Effector memory CD8-positive, alpha-beta T cell (primary cell): ENCODE data around the gene CDH12.
"Not testable (repeated sequence)": the region's sequence is repeated elsewhere in the genome, so short reads cannot be mapped to it uniquely, and the experiment has no call there.

Experiments
- ATAC-seq: fragments of 150-1000 bp; cut with Tn5 transposase; replicated peaks from 2 replicates; pipeline ENCODE4 v1.10.0; 2021; ENCODE audit warnings: mild to moderate bottlenecking, moderate library complexity
- DNase-seq, 3 experiments: peaks; one replicate each; pipeline ENCODE4 v3.0.0; 2021
- H3K27ac Mint-ChIP-seq, 2 donors: one replicate each; pipeline ENCODE4 v1.8.0; 2022; ENCODE audit warnings: mild to moderate bottlenecking in 2 of 2, mixed read lengths in 2 of 2, moderate library complexity in 2 of 2
- H3K27me3 Mint-ChIP-seq, 2 donors: one replicate each; pipeline ENCODE4 v1.8.0; 2022; ENCODE audit warnings: mixed read lengths in 2 of 2
- H3K36me3 Mint-ChIP-seq: one replicate; pipeline ENCODE4 v1.8.0; 2022; ENCODE audit warnings: mild to moderate bottlenecking, moderate library complexity, mixed read lengths; ENCODE audit not compliant: insufficient read depth
- H3K4me1 Mint-ChIP-seq, 2 donors: one replicate each; pipeline ENCODE4 v1.8.0; 2022; ENCODE audit warnings: low read depth in 2 of 2, mixed read lengths in 2 of 2
- H3K4me3 Mint-ChIP-seq, 2 donors: one replicate each; pipeline ENCODE4 v1.8.0; 2022; ENCODE audit warnings: mild to moderate bottlenecking in 2 of 2, mixed read lengths in 2 of 2, moderate library complexity in 2 of 2
- H3K9me3 Mint-ChIP-seq, 2 donors: one replicate each; pipeline ENCODE4 v1.8.0; 2022; ENCODE audit warnings: mixed read lengths in 2 of 2

The CDH12 gene

DNA sequence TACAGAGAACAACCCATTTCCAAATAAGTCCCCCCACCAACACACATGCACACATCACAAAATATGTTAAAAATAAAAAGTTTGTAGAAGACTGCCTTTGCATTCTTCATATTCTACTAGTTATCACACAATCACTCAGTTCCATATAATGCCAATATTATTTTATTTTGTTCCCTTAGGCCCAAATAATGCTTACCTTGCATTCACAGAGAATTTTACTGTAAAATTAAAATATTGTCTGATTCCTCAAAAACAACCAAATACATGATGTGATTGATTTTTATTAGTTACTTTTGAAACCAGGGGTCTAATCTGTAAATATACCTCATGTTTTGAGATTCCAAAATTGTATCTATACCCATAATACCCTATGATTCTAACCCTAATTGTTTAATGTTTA is 536.9 kb downstream of the CDH12 start:
- H3K27me3 Mint-ChIP-seq: no peaks in the 10 kb centered on the region
- no peak overlapping the region for H3K27ac Mint-ChIP-seq
- H3K9me3 Mint-ChIP-seq: peaks cover 0 to 10% of the 10 kb centered on the region in 2 donors
- H3K4me3 Mint-ChIP-seq: no peak overlapping the region
- no peaks in the 10 kb centered on the region for H3K36me3 Mint-ChIP-seq
- no peaks in the 10 kb centered on the region for H3K4me1 Mint-ChIP-seq
- DNase-seq (no peak), ATAC-seq (no peak)

GRCh38 chr5:22315052-22315451 is 538.1 kb downstream of the CDH12 start:
- ATAC-seq, H3K4me3 Mint-ChIP-seq, H3K4me1 Mint-ChIP-seq, H3K27ac Mint-ChIP-seq, H3K27me3 Mint-ChIP-seq, DNase-seq, H3K36me3 Mint-ChIP-seq, H3K9me3 Mint-ChIP-seq: not testable (repeated sequence)

DNA sequence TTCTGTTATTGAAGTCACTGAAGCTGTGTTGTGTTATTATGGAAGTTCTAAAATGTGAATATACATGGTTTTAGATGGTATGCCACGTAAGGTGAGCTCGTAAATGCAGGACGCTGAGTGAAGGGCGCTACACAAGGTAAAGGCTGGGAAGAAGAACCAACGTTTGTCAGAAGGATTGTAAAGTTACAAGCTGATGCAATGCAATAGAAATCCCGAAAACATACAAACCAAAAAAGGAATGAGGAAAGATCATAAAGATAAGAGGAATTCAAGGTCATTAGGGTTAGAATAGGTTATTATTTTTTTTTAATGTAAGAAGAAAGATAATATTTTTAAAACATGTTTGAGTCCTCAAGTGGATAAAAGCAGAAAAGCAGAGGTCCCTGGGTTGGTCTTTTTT is 538.6 kb downstream of the CDH12 start:
- DNase-seq (no peak), ATAC-seq (no peak)
- Mint-ChIP-seq H3K27ac (no peak overlapping the region), H3K4me3 (no peak overlapping the region), H3K4me1 (no peaks in the 10 kb centered on the region), H3K9me3 (peaks cover 0 to 5% of the 10 kb centered on the region in 2 donors), H3K27me3 (no peaks in the 10 kb centered on the region), H3K36me3 (no peaks in the 10 kb centered on the region)

DNA sequence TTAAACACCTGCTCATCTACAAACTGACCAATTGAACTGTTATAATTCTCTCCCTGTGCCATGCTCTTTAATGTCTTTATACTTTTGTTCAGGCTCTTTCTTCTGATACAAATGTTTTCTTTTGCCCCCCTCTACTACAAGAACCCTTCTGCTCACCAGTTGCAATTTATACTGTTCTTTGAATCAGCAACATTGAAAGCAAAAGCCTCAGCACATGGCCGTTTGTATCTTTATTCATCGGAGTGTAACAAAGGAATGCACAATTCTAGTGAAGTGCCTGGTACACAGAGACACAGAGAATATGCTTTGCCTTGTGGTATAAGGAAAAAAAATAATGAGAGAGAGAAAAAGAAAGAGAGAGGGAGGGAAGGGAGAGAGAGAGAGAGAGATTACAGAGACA is 547.1 kb downstream of the CDH12 start:
- Mint-ChIP-seq H3K27me3 (no peaks in the 10 kb centered on the region), H3K4me1 (no peaks in the 10 kb centered on the region), H3K9me3 (peaks cover 3 to 12% of the 10 kb centered on the region in 2 donors), H3K36me3 (no peaks in the 10 kb centered on the region), H3K27ac (no peak overlapping the region), H3K4me3 (no peak overlapping the region)
- DNase-seq (no peak), ATAC-seq (no peak)

- Mint-ChIP-seq H3K9me3 (peaks cover 7 to 24% of the 10 kb centered on the region in 2 donors), H3K36me3 (no peaks in the 10 kb centered on the region), H3K4me1 (no peaks in the 10 kb centered on the region), H3K27ac (no peak overlapping the region), H3K4me3 (no peak overlapping the region), H3K27me3 (no peaks in the 10 kb centered on the region)
- no peak for DNase-seq
- ATAC-seq: no peak
Measured at GRCh38 chr5:22295832-22296231, 557.3 kb downstream of the CDH12 start.

- H3K4me3 Mint-ChIP-seq: no peak overlapping the region
- ATAC-seq: no peak
- H3K9me3 Mint-ChIP-seq: peaks cover 5 to 18% of the 10 kb centered on the region in 2 donors
- no peak for DNase-seq
- no peak overlapping the region for H3K27ac Mint-ChIP-seq
- no peaks in the 10 kb centered on the region for H3K27me3 Mint-ChIP-seq
- H3K4me1 Mint-ChIP-seq: no peaks in the 10 kb centered on the region
- H3K36me3 Mint-ChIP-seq: no peaks in the 10 kb centered on the region
Measured at GRCh38 chr5:22293147-22293546, 560.0 kb downstream of the CDH12 start.

GRCh38 chr5:22278164-22278563 is 575.0 kb downstream of the CDH12 start:
- Mint-ChIP-seq H3K27ac (no peak overlapping the region), H3K27me3 (no peaks in the 10 kb centered on the region), H3K4me3 (no peak overlapping the region), H3K4me1 (no peaks in the 10 kb centered on the region), H3K9me3 (peaks cover 3 to 9% of the 10 kb centered on the region in 2 donors), H3K36me3 (no peaks in the 10 kb centered on the region)
- no peak for ATAC-seq
- no peak for DNase-seq

GRCh38 chr5:22277006-22277405 is 576.1 kb downstream of the CDH12 start:
- no peak overlapping the region for H3K27ac Mint-ChIP-seq
- no peaks in the 10 kb centered on the region for H3K4me1 Mint-ChIP-seq
- H3K4me3 Mint-ChIP-seq: no peak overlapping the region
- no peaks in the 10 kb centered on the region for H3K36me3 Mint-ChIP-seq
- peaks cover 3 to 9% of the 10 kb centered on the region in 2 donors for H3K9me3 Mint-ChIP-seq
- no peaks in the 10 kb centered on the region for H3K27me3 Mint-ChIP-seq
- DNase-seq: no peak
- ATAC-seq: no peak

DNA sequence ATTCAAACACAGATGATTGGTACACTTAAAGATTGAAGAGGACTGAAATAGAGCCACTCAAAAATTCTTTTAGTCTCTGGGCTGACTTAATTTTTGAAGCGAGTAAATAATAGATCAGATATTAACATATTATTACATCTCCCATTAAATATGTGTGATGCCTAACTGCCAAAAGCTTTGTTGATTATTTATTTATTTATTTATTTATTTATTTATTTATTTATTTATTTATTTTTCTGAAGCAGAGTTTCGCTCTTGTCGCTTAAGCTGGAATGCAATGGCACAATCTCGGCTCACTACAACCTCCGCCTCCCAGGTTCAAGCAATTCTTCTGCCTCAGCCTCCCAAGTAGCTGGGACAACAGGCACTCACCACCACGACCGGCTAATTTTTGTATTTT is 587.3 kb downstream of the CDH12 start:
- DNase-seq, H3K4me1 Mint-ChIP-seq, H3K27ac Mint-ChIP-seq, H3K4me3 Mint-ChIP-seq, H3K36me3 Mint-ChIP-seq, H3K9me3 Mint-ChIP-seq, ATAC-seq, H3K27me3 Mint-ChIP-seq: not testable (repeated sequence)

GRCh38 chr5:22258139-22258538 is 595.0 kb downstream of the CDH12 start:
- H3K36me3 Mint-ChIP-seq: no peaks in the 10 kb centered on the region
- ATAC-seq (no peak), DNase-seq (no peak)
- H3K27ac Mint-ChIP-seq: no peak overlapping the region
- no peaks in the 10 kb centered on the region for H3K4me1 Mint-ChIP-seq
- H3K27me3 Mint-ChIP-seq: no peaks in the 10 kb centered on the region
- peaks cover 3 to 7% of the 10 kb centered on the region in 2 donors for H3K9me3 Mint-ChIP-seq
- H3K4me3 Mint-ChIP-seq: no peak overlapping the region

DNA sequence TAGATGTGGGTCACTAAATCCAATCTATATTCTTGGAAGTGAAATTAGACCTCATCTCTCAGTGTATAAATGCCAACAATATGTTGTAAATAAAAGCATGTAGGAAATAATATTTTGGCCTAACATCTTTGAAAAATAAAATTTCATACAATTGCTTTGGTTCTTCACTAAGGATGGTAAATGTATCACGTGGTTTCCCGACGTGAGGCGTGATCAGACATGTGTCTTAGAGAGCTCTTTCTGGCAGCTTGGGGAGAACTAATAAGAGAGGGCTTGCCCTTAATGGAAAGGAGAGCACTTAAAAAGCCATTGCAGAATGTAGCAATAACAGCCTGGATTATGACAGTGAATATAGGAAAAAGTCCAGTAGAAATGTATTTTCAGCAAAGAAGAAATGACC is 602.6 kb downstream of the CDH12 start:
- ATAC-seq: no peak
- Mint-ChIP-seq H3K36me3 (no peaks in the 10 kb centered on the region), H3K27me3 (no peaks in the 10 kb centered on the region), H3K4me3 (no peak overlapping the region), H3K27ac (no peak overlapping the region), H3K4me1 (no peaks in the 10 kb centered on the region), H3K9me3 (peaks cover 9 to 23% of the 10 kb centered on the region in 2 donors)
- DNase-seq: no peak

- Mint-ChIP-seq H3K9me3 (peaks cover 13 to 32% of the 10 kb centered on the region in 2 donors), H3K4me1 (no peaks in the 10 kb centered on the region), H3K4me3 (no peak overlapping the region), H3K36me3 (no peaks in the 10 kb centered on the region), H3K27ac (no peak overlapping the region), H3K27me3 (no peaks in the 10 kb centered on the region)
- DNase-seq: no peak
- ATAC-seq: no peak
Measured at GRCh38 chr5:22249209-22249729, 603.9 kb downstream of the CDH12 start.

DNA sequence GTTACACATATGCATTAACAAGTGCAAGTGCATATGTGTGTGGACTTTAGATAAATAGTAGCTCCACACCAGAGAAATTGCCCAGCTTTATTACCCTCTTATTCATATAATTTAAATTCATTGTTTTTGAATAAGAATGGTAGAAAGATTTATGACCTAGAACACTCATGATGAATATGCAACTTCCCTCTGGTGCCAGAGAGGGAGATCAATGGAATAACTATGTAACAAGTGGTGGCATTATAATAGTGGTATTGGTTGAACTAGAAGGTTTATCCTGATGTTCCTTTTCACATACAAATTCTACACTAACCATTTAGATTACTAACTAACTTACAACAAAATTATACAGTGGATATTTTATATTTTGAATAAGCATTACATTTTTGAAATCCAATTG is 607.4 kb downstream of the CDH12 start:
- Mint-ChIP-seq H3K4me1 (no peaks in the 10 kb centered on the region), H3K36me3 (no peaks in the 10 kb centered on the region), H3K4me3 (no peak overlapping the region), H3K27me3 (no peaks in the 10 kb centered on the region), H3K9me3 (peaks cover 8 to 21% of the 10 kb centered on the region in 2 donors), H3K27ac (no peak overlapping the region)
- no peak for DNase-seq
- ATAC-seq: no peak

GRCh38 chr5:22242532-22242931 is 610.6 kb downstream of the CDH12 start:
- Mint-ChIP-seq H3K27me3 (no peaks in the 10 kb centered on the region), H3K36me3 (no peaks in the 10 kb centered on the region), H3K4me1 (no peaks in the 10 kb centered on the region), H3K4me3 (no peak overlapping the region), H3K27ac (no peak overlapping the region), H3K9me3 (peaks cover 7 to 16% of the 10 kb centered on the region in 2 donors)
- ATAC-seq: no peak
- no peak for DNase-seq

DNA sequence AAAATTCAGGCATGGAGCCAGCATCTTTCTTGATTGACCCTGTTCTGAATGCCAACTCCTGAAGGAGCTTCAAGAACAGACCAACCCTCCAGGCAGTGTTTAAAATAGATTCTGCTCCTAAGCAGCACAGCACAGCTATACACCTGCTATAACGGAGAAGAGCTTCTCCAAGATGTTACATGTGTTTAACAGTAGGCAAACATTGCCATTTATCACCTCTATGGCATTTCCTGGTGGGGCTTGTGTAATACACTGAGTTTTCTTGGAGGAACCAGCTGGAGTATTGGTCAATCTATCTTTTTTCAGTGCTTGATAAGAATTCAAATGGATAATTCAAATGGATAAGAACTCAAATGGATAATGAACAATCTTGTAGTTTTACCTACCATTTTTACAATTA is 615.1 kb downstream of the CDH12 start:
- Mint-ChIP-seq H3K4me1 (no peaks in the 10 kb centered on the region), H3K27ac (no peak overlapping the region), H3K9me3 (peaks cover 5 to 13% of the 10 kb centered on the region in 2 donors), H3K4me3 (no peak overlapping the region), H3K27me3 (no peaks in the 10 kb centered on the region), H3K36me3 (no peaks in the 10 kb centered on the region)
- ATAC-seq (no peak), DNase-seq (no peak)
